ENCODE measurements around the gene THSD4.

- TF ChIP-seq, protein P1, sequence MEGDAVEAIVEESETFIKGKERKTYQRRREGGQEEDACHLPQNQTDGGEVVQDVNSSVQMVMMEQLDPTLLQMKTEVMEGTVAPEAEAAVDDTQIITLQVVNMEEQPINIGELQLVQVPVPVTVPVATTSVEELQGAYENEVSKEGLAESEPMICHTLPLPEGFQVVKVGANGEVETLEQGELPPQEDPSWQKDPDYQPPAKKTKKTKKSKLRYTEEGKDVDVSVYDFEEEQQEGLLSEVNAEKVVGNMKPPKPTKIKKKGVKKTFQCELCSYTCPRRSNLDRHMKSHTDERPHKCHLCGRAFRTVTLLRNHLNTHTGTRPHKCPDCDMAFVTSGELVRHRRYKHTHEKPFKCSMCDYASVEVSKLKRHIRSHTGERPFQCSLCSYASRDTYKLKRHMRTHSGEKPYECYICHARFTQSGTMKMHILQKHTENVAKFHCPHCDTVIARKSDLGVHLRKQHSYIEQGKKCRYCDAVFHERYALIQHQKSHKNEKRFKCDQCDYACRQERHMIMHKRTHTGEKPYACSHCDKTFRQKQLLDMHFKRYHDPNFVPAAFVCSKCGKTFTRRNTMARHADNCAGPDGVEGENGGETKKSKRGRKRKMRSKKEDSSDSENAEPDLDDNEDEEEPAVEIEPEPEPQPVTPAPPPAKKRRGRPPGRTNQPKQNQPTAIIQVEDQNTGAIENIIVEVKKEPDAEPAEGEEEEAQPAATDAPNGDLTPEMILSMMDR (conservative IDR thresholded peaks at IDR 0.05 in 1 of 2, IDR thresholded peaks at IDR 0.05 in 1 of 2; ENCODE audit: low read depth in 1 of 2, low read length in 2 of 2), result no peak
- no peak for TF ChIP-seq EZH2 (IDR thresholded peaks at IDR 0.05; ENCODE audit: low read length, missing control alignments)
Measured at GRCh38 chr15:71272932-71273331, 157.7 kb downstream of the THSD4 start.

Data from fibroblast of lung (primary cell).